HEK293 (cell line): Measurements from ENCODE around the gene RAB3GAP2.

ENCODE experiments used
- CTCF ChIA-PET: fragments of 350-600 bp; formaldehyde crosslinking; extraction: SDS; loops from one replicate; lab custom pipeline; 2021; ENCODE audit warnings: antibody characterized with exemption; lab: Yijun Ruan, JAX
- POLR2A ChIA-PET: fragments of 300-600 bp; formaldehyde crosslinking; extraction: SDS; loops from one replicate; lab custom pipeline; 2020; ENCODE audit warnings: antibody characterized with exemption, inconsistent platforms; lab: Yijun Ruan, JAX
- H3K27ac ChIP-seq: fragments of 200-500 bp; sonication (Bioruptor generic); 2 replicates; pipeline ENCODE4 v1.5.1; 2014; ENCODE audit warnings: low read depth, low read length, control low read depth, inconsistent platforms; ENCODE audit errors: extremely low read depth
- H3K36me3 ChIP-seq, 2 experiments: fragments of 200-500 bp in 1 of 2; sonication (Bioruptor generic) in 1 of 2; 1 replicate in 1 of 2; 2 replicates in 1 of 2; pipeline ENCODE4 v1.5.1; 2014 to 2017; ENCODE audit warnings: inconsistent platforms in 2 of 2, low read length in 2 of 2; ENCODE audit not compliant: control insufficient read depth in 2 of 2, insufficient read depth in 1 of 2
- H3K4me1 ChIP-seq: fragments of 200-500 bp; sonication (Bioruptor generic); 2 replicates; pipeline ENCODE4 v1.5.1; 2014; ENCODE audit warnings: mild to moderate bottlenecking, low read length, inconsistent platforms; ENCODE audit not compliant: control insufficient read depth, insufficient read depth
- H3K4me3 ChIP-seq: 2 replicates; pipeline ENCODE4 v1.5.1; 2011; ENCODE audit warnings: low read depth, mild to moderate bottlenecking, control low read depth, low read length, moderate library complexity
- H3K9me3 ChIP-seq: fragments of 200-500 bp; sonication (Bioruptor generic); 2 replicates; pipeline ENCODE4 v1.5.1; 2014; ENCODE audit warnings: low read depth, low read length, inconsistent platforms; ENCODE audit not compliant: control insufficient read depth, insufficient read depth
- GFI1B ChIP-seq: fragments of 450-650 bp; formaldehyde crosslinking; IDR thresholded peaks from 2 replicates; pipeline ENCODE4 v1.5.1; 2016; ENCODE audit warnings: missing biosample characterization, missing genetic modification characterization
- KLF9 ChIP-seq: fragments of 450-650 bp; formaldehyde crosslinking; IDR thresholded peaks from 2 replicates; pipeline ENCODE4 v1.5.1; 2016; ENCODE audit warnings: missing biosample characterization, missing genetic modification characterization, low read depth
- ZEB2 ChIP-seq: fragments of 450-650 bp; formaldehyde crosslinking; IDR thresholded peaks from 2 replicates; pipeline ENCODE4 v1.5.1; 2016; ENCODE audit warnings: missing biosample characterization, missing genetic modification characterization
- ZFP37 ChIP-seq: fragments of 450-650 bp; formaldehyde crosslinking; IDR thresholded peaks from 2 replicates; pipeline ENCODE4 v1.5.1; 2016; ENCODE audit warnings: missing biosample characterization, missing genetic modification characterization
- ZFP69B ChIP-seq: fragments of 450-650 bp; formaldehyde crosslinking; IDR thresholded peaks from 2 replicates; pipeline ENCODE4 v1.5.1; 2016; ENCODE audit warnings: missing biosample characterization, missing genetic modification characterization
- ZNF155 ChIP-seq: fragments of 450-650 bp; formaldehyde crosslinking; IDR thresholded peaks from 2 replicates; pipeline ENCODE4 v1.5.1; 2016; ENCODE audit warnings: missing biosample characterization, missing genetic modification characterization
- ZNF16 ChIP-seq: fragments of 450-650 bp; formaldehyde crosslinking; IDR thresholded peaks from 2 replicates; pipeline ENCODE4 v1.5.1; 2016; ENCODE audit warnings: low read depth, missing biosample characterization, missing genetic modification characterization
- ZNF2 ChIP-seq: fragments of 450-650 bp; formaldehyde crosslinking; IDR thresholded peaks from 2 replicates; pipeline ENCODE4 v1.5.1; 2016; ENCODE audit warnings: missing biosample characterization, missing genetic modification characterization
- ZNF302 ChIP-seq: fragments of 450-650 bp; formaldehyde crosslinking; IDR thresholded peaks from 2 replicates; pipeline ENCODE4 v1.5.1; 2016; ENCODE audit warnings: missing biosample characterization, missing genetic modification characterization, low read depth
- ZNF426 ChIP-seq: fragments of 450-650 bp; formaldehyde crosslinking; IDR thresholded peaks from 2 replicates; pipeline ENCODE4 v1.5.1; 2017; ENCODE audit warnings: missing biosample characterization, missing genetic modification characterization, mild to moderate bottlenecking, inconsistent platforms, moderate library complexity
- ZNF501 ChIP-seq: fragments of 450-650 bp; formaldehyde crosslinking; IDR thresholded peaks from 2 replicates; pipeline ENCODE4 v1.5.1; 2016; ENCODE audit warnings: missing biosample characterization, missing genetic modification characterization
- ZNF600 ChIP-seq: fragments of 450-650 bp; formaldehyde crosslinking; IDR thresholded peaks from 2 replicates; pipeline ENCODE4 v1.5.1; 2016; ENCODE audit warnings: missing biosample characterization, missing genetic modification characterization
- ZNF701 ChIP-seq: fragments of 450-650 bp; formaldehyde crosslinking; IDR thresholded peaks from 2 replicates; pipeline ENCODE4 v1.5.1; 2016; ENCODE audit warnings: missing biosample characterization, missing genetic modification characterization
- ZSCAN23 ChIP-seq: fragments of 450-650 bp; formaldehyde crosslinking; IDR thresholded peaks from 2 replicates; pipeline ENCODE4 v1.5.1; 2016; ENCODE audit warnings: missing biosample characterization, missing genetic modification characterization
- TF ChIP-seq, protein P1 (sequence below): fragments of 450-650 bp; formaldehyde crosslinking; IDR thresholded peaks from 2 replicates; pipeline ENCODE4 v1.5.1; 2017; ENCODE audit warnings: missing biosample characterization, mild to moderate bottlenecking, missing genetic modification characterization, moderate library complexity
- TF ChIP-seq, protein P2 (sequence below): fragments of 450-650 bp; formaldehyde crosslinking; IDR thresholded peaks from 2 replicates; pipeline ENCODE4 v1.5.1; 2016; ENCODE audit warnings: missing biosample characterization, missing genetic modification characterization
- TF ChIP-seq, protein P3 (sequence below): fragments of 450-650 bp; formaldehyde crosslinking; IDR thresholded peaks from 2 replicates; pipeline ENCODE4 v1.5.1; 2017; ENCODE audit warnings: missing biosample characterization, missing genetic modification characterization
- TF ChIP-seq, protein P4 (sequence below): fragments of 450-650 bp; formaldehyde crosslinking; IDR thresholded peaks from 2 replicates; pipeline ENCODE4 v1.5.1; 2016; ENCODE audit warnings: missing biosample characterization, missing genetic modification characterization
- TF ChIP-seq, protein P5 (sequence below): fragments of 450-650 bp; formaldehyde crosslinking; IDR thresholded peaks from 2 replicates; pipeline ENCODE4 v1.5.1; 2016; ENCODE audit warnings: missing biosample characterization, missing genetic modification characterization

The RAB3GAP2 gene, protein sequence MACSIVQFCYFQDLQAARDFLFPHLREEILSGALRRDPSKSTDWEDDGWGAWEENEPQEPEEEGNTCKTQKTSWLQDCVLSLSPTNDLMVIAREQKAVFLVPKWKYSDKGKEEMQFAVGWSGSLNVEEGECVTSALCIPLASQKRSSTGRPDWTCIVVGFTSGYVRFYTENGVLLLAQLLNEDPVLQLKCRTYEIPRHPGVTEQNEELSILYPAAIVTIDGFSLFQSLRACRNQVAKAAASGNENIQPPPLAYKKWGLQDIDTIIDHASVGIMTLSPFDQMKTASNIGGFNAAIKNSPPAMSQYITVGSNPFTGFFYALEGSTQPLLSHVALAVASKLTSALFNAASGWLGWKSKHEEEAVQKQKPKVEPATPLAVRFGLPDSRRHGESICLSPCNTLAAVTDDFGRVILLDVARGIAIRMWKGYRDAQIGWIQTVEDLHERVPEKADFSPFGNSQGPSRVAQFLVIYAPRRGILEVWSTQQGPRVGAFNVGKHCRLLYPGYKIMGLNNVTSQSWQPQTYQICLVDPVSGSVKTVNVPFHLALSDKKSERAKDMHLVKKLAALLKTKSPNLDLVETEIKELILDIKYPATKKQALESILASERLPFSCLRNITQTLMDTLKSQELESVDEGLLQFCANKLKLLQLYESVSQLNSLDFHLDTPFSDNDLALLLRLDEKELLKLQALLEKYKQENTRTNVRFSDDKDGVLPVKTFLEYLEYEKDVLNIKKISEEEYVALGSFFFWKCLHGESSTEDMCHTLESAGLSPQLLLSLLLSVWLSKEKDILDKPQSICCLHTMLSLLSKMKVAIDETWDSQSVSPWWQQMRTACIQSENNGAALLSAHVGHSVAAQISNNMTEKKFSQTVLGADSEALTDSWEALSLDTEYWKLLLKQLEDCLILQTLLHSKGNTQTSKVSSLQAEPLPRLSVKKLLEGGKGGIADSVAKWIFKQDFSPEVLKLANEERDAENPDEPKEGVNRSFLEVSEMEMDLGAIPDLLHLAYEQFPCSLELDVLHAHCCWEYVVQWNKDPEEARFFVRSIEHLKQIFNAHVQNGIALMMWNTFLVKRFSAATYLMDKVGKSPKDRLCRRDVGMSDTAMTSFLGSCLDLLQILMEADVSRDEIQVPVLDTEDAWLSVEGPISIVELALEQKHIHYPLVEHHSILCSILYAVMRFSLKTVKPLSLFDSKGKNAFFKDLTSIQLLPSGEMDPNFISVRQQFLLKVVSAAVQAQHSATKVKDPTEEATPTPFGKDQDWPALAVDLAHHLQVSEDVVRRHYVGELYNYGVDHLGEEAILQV (N-terminal part only)

DNA sequence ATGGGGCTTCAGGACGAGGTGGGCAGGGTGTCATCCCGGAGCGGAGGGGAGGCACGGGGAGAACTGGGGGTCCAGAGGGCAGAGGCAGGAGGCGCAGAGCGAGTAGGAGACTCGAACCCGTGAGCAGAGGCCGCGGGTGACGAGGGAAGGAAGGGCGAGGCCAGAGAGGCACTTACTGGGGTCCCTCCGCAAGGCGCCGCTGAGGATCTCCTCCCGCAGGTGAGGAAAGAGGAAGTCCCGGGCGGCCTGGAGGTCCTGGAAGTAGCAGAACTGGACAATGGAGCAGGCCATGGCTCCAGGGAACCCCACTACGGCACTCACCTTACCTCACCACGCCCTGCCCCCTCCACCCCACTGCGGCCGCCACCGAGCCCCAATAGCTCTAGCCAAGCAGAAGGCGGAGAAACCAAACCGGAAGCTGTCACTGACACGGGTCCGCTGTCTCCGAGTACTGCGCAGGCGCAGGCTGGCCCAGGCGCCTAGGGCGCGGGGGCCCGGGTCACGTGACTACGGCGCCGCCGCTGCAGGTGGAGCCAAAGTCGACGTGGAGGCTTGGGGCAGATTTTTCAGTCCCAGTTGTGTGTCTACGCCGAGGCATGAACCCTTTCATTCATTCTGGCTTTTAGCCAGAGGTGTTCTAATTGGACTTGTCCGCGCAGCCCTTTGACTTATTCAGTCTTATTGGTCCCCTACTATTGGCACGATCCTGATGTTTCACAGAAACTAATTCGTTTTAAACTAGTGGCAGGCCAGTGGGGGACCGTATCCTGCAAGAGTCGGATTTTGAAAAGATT lies at the start of gene RAB3GAP2:
RAB3GAP2 (minus strand) TSS at position 407 of the 794 bp plus-strand sequence; CDS start at position 291, 116 bp downstream.
- Histone ChIP-seq H3K4me1 (no peaks in the 10 kb centered on the region), H3K27ac (peak within 1 kb of the TSS; percentile 63), H3K9me3 (no peaks in the 10 kb centered on the region), H3K4me3 (peak within 1 kb of the TSS; percentile 70), H3K36me3 (peaks cover 6 to 37% of the 10 kb centered on the region in 2 experiments; a peak in 2 of 3 replicates)
- ChIA-PET POLR2A (interaction anchor here (0.6 to 1.1 kb wide), 4 partner anchors 9 to 74 kb away, joined by 3 to 5 read pairs (median 4); no protein-coding TSS in a partner anchor), CTCF (interaction anchor here (1.0 to 1.1 kb wide), 2 partner anchors 24 to 54 kb away, joined by 3 read pairs; no protein-coding TSS in a partner anchor)
- TF ChIP-seq ZNF302 (tag by site-specific recombination) (no peak), ZNF501 (peak; percentile 59; the same call in 1 of the 2 replicates), ZEB2 (tag by site-specific recombination) (peak; percentile 46; the same call in 1 of the 2 replicates), ZSCAN23 (tag by site-specific recombination) (peak; percentile 38; the same call in 1 of the 2 replicates), GFI1B (tag by site-specific recombination) (peak; percentile 47; the same call in 1 of the 2 replicates), ZNF16 (tag by site-specific recombination) (no peak), KLF9 (tag by site-specific recombination) (no peak), ZNF701 (tag by site-specific recombination) (no peak), ZNF600 (peak; percentile 47; the same call in 1 of the 2 replicates), ZFP37 (tag by site-specific recombination) (0 out of 2 replicates have a peak, but pooled peaks have one; percentile 43), ZFP69B (tag by site-specific recombination) (peak; percentile 40; the same call in 1 of the 2 replicates), ZNF426 (tag by site-specific recombination) (no peak), ZNF2 (tag by site-specific recombination) (0 out of 2 replicates have a peak, but pooled peaks have one; percentile 40), ZNF155 (tag by site-specific recombination) (no peak)
- TF ChIP-seq, protein P1, sequence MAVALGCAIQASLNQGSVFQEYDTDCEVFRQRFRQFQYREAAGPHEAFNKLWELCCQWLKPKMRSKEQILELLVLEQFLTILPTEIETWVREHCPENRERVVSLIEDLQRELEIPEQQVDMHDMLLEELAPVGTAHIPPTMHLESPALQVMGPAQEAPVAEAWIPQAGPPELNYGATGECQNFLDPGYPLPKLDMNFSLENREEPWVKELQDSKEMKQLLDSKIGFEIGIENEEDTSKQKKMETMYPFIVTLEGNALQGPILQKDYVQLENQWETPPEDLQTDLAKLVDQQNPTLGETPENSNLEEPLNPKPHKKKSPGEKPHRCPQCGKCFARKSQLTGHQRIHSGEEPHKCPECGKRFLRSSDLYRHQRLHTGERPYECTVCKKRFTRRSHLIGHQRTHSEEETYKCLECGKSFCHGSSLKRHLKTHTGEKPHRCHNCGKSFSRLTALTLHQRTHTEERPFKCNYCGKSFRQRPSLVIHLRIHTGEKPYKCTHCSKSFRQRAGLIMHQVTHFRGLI (tag by site-specific recombination): 0 out of 2 replicates have a peak, but pooled peaks have one; percentile 7
- TF ChIP-seq, protein P2, sequence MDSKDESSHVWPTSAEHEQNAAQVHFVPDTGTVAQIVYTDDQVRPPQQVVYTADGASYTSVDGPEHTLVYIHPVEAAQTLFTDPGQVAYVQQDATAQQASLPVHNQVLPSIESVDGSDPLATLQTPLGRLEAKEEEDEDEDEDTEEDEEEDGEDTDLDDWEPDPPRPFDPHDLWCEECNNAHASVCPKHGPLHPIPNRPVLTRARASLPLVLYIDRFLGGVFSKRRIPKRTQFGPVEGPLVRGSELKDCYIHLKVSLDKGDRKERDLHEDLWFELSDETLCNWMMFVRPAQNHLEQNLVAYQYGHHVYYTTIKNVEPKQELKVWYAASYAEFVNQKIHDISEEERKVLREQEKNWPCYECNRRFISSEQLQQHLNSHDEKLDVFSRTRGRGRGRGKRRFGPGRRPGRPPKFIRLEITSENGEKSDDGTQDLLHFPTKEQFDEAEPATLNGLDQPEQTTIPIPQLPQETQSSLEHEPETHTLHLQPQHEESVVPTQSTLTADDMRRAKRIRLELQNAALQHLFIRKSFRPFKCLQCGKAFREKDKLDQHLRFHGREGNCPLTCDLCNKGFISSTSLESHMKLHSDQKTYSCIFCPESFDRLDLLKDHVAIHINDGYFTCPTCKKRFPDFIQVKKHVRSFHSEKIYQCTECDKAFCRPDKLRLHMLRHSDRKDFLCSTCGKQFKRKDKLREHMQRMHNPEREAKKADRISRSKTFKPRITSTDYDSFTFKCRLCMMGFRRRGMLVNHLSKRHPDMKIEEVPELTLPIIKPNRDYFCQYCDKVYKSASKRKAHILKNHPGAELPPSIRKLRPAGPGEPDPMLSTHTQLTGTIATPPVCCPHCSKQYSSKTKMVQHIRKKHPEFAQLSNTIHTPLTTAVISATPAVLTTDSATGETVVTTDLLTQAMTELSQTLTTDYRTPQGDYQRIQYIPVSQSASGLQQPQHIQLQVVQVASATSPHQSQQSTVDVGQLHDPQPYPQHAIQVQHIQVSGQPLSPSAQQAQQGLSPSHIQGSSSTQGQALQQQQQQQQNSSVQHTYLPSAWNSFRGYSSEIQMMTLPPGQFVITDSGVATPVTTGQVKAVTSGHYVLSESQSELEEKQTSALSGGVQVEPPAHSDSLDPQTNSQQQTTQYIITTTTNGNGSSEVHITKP (tag by site-specific recombination): peak; percentile 94
- TF ChIP-seq, protein P3, sequence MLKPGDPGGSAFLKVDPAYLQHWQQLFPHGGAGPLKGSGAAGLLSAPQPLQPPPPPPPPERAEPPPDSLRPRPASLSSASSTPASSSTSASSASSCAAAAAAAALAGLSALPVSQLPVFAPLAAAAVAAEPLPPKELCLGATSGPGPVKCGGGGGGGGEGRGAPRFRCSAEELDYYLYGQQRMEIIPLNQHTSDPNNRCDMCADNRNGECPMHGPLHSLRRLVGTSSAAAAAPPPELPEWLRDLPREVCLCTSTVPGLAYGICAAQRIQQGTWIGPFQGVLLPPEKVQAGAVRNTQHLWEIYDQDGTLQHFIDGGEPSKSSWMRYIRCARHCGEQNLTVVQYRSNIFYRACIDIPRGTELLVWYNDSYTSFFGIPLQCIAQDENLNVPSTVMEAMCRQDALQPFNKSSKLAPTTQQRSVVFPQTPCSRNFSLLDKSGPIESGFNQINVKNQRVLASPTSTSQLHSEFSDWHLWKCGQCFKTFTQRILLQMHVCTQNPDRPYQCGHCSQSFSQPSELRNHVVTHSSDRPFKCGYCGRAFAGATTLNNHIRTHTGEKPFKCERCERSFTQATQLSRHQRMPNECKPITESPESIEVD (tag by site-specific recombination): peak; percentile 30; the same call in 1 of the 2 replicates
- TF ChIP-seq, protein P4, sequence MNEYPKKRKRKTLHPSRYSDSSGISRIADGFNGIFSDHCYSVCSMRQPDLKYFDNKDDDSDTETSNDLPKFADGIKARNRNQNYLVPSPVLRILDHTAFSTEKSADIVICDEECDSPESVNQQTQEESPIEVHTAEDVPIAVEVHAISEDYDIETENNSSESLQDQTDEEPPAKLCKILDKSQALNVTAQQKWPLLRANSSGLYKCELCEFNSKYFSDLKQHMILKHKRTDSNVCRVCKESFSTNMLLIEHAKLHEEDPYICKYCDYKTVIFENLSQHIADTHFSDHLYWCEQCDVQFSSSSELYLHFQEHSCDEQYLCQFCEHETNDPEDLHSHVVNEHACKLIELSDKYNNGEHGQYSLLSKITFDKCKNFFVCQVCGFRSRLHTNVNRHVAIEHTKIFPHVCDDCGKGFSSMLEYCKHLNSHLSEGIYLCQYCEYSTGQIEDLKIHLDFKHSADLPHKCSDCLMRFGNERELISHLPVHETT (tag by site-specific recombination): no peak
- TF ChIP-seq, protein P5, sequence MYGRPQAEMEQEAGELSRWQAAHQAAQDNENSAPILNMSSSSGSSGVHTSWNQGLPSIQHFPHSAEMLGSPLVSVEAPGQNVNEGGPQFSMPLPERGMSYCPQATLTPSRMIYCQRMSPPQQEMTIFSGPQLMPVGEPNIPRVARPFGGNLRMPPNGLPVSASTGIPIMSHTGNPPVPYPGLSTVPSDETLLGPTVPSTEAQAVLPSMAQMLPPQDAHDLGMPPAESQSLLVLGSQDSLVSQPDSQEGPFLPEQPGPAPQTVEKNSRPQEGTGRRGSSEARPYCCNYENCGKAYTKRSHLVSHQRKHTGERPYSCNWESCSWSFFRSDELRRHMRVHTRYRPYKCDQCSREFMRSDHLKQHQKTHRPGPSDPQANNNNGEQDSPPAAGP (tag by site-specific recombination): 0 out of 2 replicates have a peak, but pooled peaks have one; percentile 62
